ENCODE data around the gene TMEM9B.
A peak's percentile ranks its signal among the peaks of the same experiment; 100 is the strongest.

Gene TMEM9B

GRCh38 chr11:8928981-8929615, 35.1 kb downstream of the TMEM9B start:
- no peak for DNase-seq

- no peak for DNase-seq
These were observed 36.0 kb downstream of the TMEM9B start for GRCh38 chr11:8928205-8928604.

GRCh38 chr11:8927233-8927632, 37.0 kb downstream of the TMEM9B start:
- no peak for DNase-seq

GRCh38 chr11:8926236-8926635, 38.0 kb downstream of the TMEM9B start:
- DNase-seq, result no peak

- no peak for DNase-seq
These were observed 38.5 kb downstream of the TMEM9B start for GRCh38 chr11:8925711-8926110.

- DNase-seq, result no peak
These were observed 41.6 kb downstream of the TMEM9B start for GRCh38 chr11:8922691-8923090.

GRCh38 chr11:8917157-8917825, 47.0 kb downstream of the TMEM9B start:
- DNase-seq, result no peak

GRCh38 chr11:8914661-8915018, 49.6 kb downstream of the TMEM9B start:
- DNase-seq, result no peak

GRCh38 chr11:8913961-8914660, 50.1 kb downstream of the TMEM9B start:
- DNase-seq, result no peak

- peak; percentile 89 for DNase-seq
These were observed 53.0 kb downstream of the TMEM9B start, which contains the start of gene AKIP1 for GRCh38 chr11:8911029-8911823. AKIP1 (plus strand) TSS chr11:8911189; CDS start chr11:8911450, 261 bp downstream.

GRCh38 chr11:8910649-8911026, 53.6 kb downstream of the TMEM9B start:
- no peak for DNase-seq

GRCh38 chr11:8908099-8908498, 56.1 kb downstream of the TMEM9B start:
- no peak for DNase-seq

GRCh38 chr11:8907116-8907515, 57.1 kb downstream of the TMEM9B start:
- DNase-seq, result no peak

GRCh38 chr11:8905528-8906165, 58.6 kb downstream of the TMEM9B start:
- DNase-seq, result no peak

- DNase-seq, result no peak
These were observed 65.0 kb downstream of the TMEM9B start for GRCh38 chr11:8899119-8899753.
